Hepatocyte (in vitro differentiated cells): Measurements from ENCODE around the gene ACR.

ENCODE experiments used
- EZH2 ChIP-seq: fragments of 200-600 bp; sonication (generic); IDR thresholded peaks from 2 replicates; pipeline ENCODE4 v1.6.1; 2016; ENCODE audit warnings: antibody characterized with exemption, mild to moderate bottlenecking, borderline replicate concordance
- TF ChIP-seq, protein P1 (sequence below): fragments of 200-600 bp; sonication (generic); IDR thresholded peaks from 2 replicates; pipeline ENCODE4 v1.5.1; 2016; ENCODE audit warnings: antibody characterized with exemption, mild to moderate bottlenecking; ENCODE audit not compliant: poor library complexity

DNA sequence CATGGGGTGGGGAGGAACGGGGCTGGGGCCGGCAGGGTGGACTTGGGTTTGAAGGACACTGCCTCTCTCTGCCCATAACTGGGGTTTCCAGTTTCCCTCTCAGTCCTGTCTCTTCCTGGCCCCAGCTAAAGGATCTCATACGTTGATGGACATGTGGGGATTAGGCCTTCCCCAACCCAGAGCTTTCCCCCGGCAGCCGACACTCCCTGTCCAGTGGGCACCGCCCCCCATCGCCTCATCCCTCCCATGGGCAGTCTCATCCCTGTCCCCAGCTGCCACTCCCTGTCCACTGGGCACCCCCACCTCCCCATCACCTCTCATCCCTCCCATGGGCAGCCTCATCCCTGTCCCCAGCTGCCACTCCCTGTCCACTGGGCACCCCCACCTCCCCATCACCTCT, 22.2 kb upstream of the ACR start:
- TF ChIP-seq, protein P1, sequence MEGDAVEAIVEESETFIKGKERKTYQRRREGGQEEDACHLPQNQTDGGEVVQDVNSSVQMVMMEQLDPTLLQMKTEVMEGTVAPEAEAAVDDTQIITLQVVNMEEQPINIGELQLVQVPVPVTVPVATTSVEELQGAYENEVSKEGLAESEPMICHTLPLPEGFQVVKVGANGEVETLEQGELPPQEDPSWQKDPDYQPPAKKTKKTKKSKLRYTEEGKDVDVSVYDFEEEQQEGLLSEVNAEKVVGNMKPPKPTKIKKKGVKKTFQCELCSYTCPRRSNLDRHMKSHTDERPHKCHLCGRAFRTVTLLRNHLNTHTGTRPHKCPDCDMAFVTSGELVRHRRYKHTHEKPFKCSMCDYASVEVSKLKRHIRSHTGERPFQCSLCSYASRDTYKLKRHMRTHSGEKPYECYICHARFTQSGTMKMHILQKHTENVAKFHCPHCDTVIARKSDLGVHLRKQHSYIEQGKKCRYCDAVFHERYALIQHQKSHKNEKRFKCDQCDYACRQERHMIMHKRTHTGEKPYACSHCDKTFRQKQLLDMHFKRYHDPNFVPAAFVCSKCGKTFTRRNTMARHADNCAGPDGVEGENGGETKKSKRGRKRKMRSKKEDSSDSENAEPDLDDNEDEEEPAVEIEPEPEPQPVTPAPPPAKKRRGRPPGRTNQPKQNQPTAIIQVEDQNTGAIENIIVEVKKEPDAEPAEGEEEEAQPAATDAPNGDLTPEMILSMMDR, result no peak
- TF ChIP-seq EZH2, result no peak
